GM18867 (cell line): Measurements from ENCODE around the gene ST8SIA1.
"Not testable (repeated sequence)": the region's sequence is repeated elsewhere in the genome, so short reads cannot be mapped to it uniquely, and the experiment has no call there.

Experiments
- ATAC-seq: cut with Tn5 transposase; IDR thresholded peaks from one replicate; pipeline ENCODE4 v1.9.1; 2021; ENCODE audit warnings: mild to moderate bottlenecking, moderate library complexity; ENCODE audit not compliant: unreplicated experiment

Gene ST8SIA1, protein sequence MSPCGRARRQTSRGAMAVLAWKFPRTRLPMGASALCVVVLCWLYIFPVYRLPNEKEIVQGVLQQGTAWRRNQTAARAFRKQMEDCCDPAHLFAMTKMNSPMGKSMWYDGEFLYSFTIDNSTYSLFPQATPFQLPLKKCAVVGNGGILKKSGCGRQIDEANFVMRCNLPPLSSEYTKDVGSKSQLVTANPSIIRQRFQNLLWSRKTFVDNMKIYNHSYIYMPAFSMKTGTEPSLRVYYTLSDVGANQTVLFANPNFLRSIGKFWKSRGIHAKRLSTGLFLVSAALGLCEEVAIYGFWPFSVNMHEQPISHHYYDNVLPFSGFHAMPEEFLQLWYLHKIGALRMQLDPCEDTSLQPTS

DNA sequence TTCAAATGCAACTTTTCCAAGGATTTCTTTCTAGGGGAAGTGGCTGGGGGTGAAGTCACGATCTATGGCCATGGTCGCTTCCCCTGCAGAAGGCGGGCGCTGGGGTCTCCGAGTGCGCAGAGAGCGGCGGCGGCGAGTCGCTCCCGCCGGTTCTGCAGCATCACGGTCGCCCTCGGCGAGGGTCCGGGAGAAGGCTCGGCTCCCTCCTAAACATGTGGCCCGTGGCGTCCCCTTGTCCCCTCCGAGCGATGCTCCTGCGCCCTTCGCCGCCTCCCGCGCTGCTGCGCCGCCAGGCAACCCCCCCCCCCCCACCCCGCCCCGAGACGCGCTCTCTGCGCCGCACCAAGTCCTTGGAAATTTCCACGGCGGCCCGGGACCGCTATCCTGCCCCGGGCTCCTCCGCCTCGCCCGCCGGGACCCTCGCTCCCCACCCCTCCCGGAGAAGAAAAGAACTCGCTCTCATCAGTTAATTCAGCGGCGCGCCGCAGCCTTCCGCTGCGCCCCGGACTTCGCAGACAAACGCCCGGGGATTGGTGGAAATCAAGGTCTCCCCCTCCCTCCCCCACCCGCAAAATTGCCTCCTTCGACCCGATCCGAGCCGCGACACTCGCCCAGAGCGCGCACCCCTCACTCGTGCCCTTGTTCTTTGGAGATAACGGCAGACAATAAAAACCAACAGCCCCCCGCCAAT, at the start of gene ST8SIA1:
Gene ST8SIA1, minus strand, starts transcription at position 298 of the 691 bp plus-strand sequence. CDS start 475 bp downstream, outside the sequence.
- peak; percentile 22 for ATAC-seq

DNA sequence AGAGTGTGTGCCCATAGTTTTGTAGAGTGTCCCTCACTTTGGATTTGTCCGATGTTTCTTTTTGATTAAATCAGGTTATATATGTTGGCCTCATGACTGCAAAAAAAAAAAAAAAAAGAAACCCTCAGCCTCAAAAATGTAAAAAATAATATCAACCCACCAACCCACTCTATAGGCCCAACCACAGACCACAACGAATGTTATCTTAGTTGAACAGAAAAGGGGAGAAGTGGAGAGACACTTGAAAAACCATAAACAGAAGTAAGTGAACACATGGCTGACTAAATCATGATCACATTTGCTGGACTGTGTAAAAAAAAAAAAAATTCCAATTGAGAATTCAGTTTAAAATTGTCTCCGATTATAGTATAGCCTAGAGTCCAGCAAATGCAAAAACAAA, 45.5 kb upstream of the ST8SIA1 start:
- no peak for ATAC-seq

DNA sequence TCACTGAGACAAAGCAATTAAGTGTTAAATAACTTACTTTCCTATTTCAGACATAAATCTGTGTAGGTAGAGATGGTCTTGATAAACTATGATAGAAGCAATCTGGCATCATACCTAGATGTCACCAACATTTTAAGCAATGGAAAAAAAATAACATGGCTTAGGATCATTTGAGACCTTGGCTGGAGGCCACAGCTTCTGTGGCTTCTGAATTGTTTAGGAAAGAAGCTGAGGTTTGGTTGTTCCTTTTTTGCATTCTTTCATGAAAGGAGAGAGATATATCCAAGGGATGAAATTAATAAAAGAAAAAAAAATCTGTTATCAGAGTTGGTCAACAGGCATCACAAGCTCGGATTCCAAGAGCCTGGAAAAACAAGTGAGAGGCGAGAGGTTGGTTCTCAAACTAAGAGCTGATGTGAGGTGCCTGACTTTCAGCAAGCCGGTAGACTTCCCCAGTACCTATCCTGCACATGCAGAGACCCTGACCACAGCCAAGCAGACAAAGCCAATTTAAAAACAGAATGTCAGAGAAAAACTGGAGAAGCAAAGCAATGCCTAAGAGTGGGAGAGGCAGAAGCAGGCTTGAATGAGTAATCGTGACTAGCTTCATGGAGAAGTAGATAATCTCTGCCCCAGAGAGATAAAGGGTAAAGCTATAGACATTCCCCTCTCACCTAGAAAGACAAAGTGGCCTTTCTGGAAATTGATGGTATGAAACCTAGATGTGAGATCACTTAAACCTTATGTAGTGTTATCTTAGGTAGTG, 43.4 kb upstream of the ST8SIA1 start:
- ATAC-seq: no peak

DNA sequence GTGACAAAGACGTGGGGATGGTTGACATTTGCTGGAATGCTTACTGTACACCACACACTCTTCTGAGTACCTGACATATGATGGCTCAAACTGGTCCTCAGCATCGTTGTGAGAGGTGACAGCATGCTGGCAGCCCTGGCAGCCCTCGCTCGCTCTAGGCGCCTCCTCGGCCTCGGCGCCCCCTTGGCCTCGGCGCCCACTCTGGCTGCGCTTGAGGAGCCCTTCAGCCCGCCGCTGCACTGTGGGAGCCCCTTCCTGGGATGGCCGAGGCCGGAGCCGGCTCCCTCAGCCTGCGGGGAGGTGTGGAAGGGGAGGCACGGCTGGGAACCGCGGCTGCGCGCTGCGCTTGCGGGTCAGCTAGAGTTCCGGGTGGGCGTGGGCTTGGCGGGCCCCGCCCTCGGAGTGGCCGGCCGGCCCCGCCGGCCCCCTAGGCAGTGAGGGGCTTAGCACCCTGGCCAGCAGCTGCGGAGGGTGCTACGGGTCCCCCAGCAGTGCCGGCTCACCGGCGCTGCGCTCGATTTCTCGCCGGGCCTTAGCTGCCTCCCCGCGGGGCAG, 42.2 kb upstream of the ST8SIA1 start:
- ATAC-seq: not testable (repeated sequence)

DNA sequence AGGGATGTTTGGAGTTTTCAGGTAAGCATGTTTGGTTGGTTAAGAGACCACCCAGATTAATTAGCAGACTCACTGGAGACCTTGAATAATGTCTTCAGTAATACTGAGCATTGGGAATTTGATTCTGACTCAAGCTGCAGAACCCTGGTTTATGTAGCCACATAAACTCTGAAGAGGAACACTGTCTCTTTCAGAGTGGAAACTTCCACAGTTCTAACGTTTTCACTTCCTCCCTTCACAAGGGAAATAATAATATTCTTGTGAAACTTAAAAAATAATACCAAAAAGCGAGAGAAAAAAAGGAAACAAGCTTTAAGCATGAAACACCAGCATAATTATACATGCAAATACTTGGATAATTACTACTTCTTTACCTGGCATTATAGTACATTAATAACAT, 40.0 kb upstream of the ST8SIA1 start:
- peak; percentile 79 for ATAC-seq

DNA sequence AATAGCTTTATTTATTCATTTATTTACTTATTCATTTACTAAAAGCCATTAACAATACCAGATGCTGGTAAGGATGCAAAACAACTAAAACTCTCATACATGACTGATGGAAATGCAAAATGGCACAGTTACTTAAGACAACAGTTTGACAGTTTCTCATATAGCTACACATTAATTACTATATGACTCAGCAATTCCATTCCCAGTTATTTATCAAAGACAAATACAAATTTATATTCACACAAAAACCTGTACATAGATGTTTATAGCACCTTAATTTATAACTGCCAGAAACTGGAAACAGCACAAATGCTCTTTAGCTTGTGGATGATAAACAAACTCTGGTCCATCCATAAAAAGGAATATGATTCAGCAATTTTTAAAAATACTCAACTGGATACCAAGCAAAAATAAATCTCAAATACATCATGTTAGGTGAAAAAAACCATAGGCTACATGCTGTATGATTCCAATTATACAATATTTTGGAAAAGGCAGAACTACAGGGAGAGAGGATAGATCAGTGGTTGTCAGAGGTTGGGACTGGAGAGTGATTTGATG, 37.9 kb upstream of the ST8SIA1 start:
- no peak for ATAC-seq

DNA sequence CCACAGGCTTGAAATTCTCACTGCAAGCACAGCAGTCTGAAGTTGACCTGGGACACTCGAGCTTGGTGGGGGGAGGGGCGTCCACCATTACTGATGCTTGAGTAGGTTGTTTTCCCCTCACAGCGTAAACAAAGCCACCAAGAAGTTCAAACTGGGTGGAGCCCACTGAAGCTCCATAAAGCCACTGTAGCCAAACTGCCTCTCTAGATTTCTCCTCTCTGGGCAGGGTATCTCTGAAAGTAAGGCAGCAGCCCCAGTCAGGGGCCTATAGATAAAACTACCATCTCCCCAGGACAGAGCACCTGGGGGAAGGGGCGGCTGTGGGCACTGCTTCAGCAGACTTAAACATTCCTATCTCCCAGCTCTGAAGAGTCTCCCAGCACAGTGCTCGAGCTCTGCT, 31.7 kb upstream of the ST8SIA1 start:
- ATAC-seq: no peak

DNA sequence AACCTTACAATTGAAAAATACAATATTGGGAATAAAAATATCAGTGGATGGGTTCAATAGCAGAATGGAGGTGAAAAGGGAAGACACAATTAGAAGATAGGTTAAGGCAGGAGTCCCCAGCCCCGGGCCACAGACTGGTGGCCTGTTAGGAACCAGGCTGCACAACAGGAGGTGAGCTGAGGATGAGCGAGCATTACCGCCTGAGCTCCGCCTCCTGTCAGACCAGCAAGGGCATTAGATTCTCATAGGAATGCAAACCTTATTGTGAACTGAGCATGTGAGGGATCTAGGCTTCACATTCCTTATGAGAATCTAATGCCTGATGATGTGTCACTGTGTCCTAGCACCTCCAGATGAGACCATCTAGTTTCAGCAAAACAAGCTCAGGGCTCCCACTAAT, 27.3 kb upstream of the ST8SIA1 start:
- no peak for ATAC-seq

DNA sequence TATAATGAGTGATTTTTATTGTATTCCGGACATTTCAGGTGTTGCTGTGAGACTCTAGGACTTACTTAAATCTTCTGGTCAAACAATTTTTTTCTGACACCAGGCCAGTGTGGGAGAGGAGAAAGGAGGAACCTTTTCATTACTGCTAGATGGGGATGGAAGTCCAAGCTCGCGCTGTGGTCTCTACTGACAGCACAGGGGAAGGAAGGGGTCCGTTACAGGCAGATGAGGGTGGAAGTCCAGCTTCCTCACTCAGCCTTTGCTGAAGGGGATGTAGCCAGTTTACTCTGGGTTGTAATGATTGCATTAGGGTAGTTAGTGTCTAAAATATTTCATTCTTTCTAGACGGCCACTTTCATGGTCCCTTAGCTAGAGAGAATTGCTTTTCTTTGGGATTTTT, 26.3 kb upstream of the ST8SIA1 start:
- no peak for ATAC-seq

DNA sequence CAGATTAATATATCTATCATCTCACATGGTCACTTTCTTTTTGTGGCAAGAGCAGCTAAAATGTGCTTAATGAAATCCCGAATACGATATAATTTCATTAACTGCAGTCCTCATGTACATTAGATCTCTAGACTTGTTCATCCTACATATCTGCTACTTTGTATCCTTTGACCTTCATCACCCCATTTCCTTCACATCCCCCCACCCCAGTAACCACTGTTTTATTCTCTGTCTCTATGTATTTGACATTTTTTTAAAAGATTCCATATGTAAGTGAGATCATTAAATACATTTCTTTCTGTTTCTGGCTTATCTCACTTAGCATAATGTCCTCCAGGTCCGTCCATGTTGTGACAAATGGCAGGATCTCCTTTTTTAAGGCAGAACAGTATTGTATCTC, 23.0 kb upstream of the ST8SIA1 start:
- ATAC-seq: no peak

DNA sequence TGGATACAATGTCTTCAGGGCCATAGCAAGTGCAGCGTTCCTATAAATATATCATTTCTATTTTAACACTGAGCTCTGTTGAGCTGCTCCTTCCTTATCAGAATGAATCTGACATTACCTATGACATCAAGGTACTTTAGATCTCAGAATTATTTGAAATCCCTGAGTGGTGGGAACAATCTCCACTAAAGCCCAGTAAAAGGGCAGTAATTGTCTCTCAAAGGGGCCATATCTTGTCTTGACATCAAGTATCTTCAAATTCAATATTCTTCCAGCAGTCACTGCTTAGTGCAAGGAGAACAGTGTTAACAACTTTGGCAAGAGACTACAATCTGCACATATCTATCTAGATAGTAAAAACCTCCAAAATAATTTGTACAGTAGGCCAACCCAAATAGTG, 21.7 kb upstream of the ST8SIA1 start:
- no peak for ATAC-seq

DNA sequence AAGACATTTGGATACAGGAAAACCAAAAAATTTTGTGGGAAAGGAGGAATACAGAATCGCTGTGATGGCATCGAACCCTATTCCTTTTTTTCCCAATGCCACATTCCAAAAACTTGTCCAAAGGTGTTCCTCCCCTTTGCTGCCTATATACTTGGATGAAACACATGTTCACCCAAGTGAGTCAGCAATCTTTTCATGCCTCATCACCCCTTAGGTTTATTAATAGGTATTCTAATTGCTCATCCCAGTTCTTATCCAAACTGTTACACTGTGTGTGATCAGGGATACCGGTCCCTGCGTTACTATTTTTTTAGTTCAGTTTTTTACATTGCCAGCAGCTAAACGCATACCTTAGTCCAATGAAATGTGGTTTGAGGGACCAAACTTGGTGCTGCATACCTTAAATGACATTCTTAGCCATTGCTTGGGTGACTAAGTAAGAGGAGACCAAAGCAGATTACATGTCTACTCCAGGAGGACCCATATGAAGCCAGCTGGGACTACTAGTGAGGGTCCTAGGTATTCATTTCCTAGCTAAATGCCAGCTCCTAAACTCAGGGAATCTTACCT, 20.6 kb upstream of the ST8SIA1 start:
- ATAC-seq: no peak

DNA sequence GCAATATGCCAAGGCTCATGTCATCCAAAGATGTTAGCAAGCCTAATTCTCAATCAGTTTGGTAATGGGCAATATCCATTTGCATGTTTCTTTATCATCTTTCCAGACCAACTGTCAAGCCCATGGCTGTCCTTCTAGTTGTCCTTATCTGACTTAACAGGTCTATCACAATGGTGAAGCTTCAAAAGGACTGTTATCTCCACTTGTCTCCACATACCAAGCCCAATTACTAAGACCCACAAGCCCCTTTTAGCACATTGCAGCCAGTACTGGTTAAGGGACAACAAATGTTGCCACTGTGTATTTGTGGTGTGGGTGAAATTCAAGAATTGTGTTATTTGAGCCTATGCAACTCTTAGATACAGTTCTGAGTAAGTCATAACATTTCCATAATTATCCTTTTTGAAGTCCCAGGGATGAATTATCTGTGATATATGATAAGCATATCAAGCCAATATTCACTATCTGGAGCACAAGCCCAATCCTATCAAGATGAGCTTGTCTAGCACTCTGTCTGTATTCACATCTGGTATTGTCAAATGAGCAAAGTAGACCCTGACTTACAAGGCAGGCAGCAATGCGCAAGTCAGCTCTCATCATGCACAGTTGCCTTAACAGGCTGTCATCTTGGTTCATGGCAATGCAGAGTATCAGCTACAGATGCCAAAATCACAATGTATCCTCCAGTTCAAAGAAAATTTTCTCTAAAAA, 19.3 kb upstream of the ST8SIA1 start:
- no peak for ATAC-seq

DNA sequence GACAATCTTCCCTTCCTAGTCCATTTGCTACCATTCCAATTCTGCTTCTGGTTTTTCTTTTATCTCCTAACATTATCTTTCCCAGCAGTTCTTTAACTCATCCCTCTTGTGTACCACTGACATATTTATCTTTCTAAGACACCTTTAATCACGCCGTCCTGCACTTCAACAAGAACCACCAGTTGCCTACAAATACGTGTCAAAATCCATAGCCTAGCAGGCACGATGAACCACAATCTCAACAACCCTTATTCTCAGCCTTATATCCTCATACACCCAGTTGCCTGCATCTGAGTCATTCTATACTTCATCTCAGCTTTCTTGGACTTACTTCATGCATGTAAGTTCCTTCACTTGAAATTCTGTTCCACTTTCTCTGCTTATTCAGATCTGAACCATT, 16.4 kb upstream of the ST8SIA1 start:
- no peak for ATAC-seq

DNA sequence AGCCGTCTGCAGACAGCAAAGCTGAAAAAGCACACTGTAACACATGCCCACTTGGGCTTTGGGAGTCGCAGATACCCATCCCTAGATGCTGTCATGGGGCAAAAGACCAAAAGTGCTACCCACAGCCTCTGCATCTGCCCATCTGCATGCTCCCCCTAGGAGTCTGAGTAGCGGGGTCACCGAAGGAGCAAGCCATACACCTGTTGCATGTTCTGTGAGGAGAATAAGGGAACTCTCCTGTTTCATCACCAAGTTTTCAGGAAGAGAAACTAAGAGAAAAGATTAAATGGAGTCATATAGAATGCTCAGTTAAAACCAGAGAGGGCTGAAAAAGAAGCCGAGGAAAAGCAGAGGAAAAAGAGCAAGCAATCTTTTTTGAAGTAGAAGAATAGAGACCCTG, 13.7 kb upstream of the ST8SIA1 start:
- no peak for ATAC-seq

DNA sequence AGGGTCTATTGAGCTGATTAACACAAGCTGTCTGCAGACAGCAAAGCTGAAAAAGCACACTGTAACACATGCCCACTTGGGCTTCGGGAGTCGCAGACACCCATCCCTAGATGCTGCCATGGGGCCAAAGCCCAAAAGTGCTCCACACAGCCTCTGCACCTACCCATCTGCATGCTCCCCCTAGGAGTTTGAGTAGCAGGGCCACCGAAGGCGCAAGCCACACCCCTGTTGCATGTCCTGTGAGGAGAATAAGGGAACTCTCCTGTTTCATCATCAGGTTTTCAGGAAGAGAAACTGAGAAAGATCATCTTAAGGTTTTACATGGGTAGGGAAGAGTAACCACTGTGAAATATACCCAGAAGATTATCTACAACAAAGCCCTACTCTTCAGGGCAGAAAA, 5.6 kb upstream of the ST8SIA1 start:
- ATAC-seq: no peak

DNA sequence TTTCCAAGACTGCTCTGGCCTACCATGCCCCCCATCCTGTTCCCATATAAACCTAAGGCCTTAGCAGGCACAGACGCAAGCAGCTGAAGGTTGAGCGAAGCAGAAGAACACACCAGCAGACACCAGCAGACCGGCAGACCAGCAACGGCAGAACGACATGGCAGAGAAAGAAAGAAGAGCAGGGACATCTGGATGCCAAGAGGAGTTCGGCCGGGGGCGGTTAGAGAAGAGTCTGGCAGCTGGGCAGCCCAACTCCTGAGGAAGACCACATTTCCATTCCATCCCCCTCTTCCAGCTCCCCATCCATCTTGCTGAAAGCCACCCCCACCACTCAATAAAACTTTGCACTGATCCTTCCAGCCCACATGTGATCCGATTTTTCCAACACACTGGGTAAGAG, 5.2 kb upstream of the ST8SIA1 start:
- no peak for ATAC-seq

DNA sequence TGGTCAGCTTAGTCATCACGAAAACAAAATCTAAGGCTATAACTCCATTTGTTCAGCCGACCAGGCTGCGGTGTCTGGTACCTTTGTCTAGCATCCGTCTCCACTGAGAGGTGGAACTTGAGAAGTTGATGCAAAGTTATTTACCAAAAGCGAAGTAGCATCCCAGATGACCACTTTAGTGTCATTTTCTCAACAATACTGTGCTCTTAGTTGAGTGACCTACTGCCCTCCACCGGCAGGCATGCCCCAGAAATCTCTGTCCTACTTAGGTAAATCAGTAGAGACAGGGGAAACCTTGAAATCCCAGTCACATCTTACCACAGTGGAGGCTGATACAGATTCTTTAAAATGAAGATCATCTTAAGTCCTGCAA, 1.3 kb upstream of the ST8SIA1 start:
- no peak for ATAC-seq

DNA sequence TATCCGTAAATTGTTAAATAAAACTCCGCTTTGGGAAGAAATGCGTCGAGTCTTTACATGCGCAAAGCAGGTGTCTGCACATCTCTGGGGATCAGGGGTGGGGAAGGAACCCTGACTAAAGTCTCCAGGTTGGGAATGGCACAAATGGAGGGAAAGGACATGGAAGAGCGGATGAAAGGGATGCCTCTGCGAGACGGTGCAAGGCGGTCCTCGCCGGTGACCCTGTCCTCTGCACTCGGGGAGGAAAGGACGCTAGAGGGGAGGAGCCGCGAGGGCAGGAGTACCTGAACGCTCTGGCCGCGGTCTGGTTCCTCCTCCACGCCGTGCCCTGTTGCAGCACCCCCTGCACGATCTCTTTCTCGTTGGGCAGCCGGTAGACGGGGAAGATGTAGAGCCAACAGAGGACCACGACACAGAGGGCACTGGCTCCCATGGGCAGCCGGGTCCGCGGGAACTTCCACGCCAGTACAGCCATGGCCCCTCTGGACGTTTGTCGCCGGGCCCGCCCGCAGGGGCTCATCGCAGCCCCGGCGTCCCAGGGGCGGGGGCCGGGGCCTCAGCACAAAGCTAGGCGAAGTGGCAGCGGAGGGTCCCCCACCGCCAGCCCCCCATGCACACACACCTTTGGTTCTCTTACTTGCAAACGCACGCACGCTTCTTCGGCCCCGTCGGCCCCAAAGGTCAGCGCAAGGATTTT, 646 bp downstream of the ST8SIA1 start:
- no peak for ATAC-seq
